ENCODE results near the gene USP20. TPM values are rescaled to one million over a fixed set of nuclear protein-coding genes. Genes with fewer than 3 reads are reported as not detected.

USP20 gene
- total RNA-seq, 6 experiments from 2014 or later, result 7.5 to 14.0 (median 10.8) TPM

GRCh38 chr9:129895376-129896268, 60.4 kb downstream of the USP20 start:
- Histone ChIP-seq H3K36me3 (peaks cover 0 to 24% (median 5%) of the 10 kb centered on the region in 4 donors), H3K4me1 (peaks cover 0 to 3% (median 0%) of the 10 kb centered on the region in 4 donors), H3K27ac (no peak overlapping the region), H3K9me3 (no peaks in the 10 kb centered on the region), H3K27me3 (no peaks in the 10 kb centered on the region), H3K4me3 (no peak overlapping the region)
- DNase-seq (no peak), ATAC-seq (no peak)
- WGBS (ENCODE audit: insufficient coverage, low coverage, low lambda C conversion rate, missing lambda C conversion rate), result 90% methylated on average over 15 of the region's 17 CpGs
- TF ChIP-seq POLR2A (IDR thresholded peaks at IDR 0.05) (no peak), CTCF (IDR thresholded peaks at IDR 0.05) (no peak)
- intact Hi-C loops (cut with DNase I), result no loop called here

DNA sequence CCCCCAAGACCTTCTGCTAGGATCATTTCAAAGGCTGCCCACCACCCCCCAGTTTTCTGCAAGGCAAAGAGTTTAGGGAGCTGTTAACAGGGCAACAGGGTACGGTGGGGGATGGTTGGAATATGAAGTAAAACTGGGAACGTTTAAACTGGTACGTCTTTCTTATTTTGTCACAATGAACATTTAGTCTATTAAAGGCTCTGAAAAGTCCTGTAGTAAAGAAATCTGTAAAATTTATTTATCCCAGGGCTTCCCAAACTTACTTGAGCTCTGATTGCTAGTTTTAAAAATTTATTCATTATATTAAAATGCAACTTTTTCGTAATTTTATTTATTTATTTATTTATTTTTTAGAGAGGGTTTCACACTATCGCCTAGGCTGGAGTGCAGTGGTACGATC, 62.0 kb downstream of the USP20 start:
- Histone ChIP-seq H3K9me3 (no peaks in the 10 kb centered on the region), H3K4me3 (no peak overlapping the region), H3K36me3 (peaks cover 0 to 24% (median 5%) of the 10 kb centered on the region in 4 donors), H3K4me1 (peaks cover 0 to 3% (median 0%) of the 10 kb centered on the region in 4 donors), H3K27me3 (no peaks in the 10 kb centered on the region), H3K27ac (no peak overlapping the region)
- no peak for TF ChIP-seq CTCF (IDR thresholded peaks at IDR 0.05)
- TF ChIP-seq POLR2A (IDR thresholded peaks at IDR 0.05), result no peak
- no peak for DNase-seq
- WGBS (ENCODE audit: insufficient coverage, low coverage, low lambda C conversion rate, missing lambda C conversion rate), result 90% methylated on average over 6 of the region's 6 CpGs
- intact Hi-C loops (cut with DNase I), result no loop called here
- no peak for ATAC-seq

- H3K36me3 ChIP-seq, result peaks cover 0 to 32% (median 5%) of the 10 kb centered on the region in 4 donors
- intact Hi-C loops (cut with DNase I), result no loop called here
These were observed 62.9 kb downstream of the USP20 start for GRCh38 chr9:129898185-129898584.

DNA sequence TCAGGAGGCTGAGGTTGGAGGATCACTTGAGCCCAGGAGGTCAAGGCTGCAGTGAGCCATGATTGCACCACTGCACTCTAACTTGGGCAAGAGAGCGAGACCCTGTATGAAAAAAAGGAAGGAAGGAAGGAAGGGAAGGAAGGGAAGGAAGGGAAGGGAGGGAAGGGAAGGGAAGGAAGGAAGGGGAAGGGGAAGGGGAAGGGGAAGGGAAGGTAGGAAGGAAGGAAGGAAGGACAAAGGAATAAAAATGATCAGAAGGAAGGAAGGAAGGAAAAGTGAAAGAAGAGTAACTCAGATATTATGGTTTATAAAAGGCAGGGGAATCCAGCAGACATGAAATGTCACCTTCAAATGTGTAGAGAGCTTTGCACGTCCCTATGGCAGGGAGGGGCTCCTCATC, 64.4 kb downstream of the USP20 start:
- Histone ChIP-seq H3K4me1 (no peaks in the 10 kb centered on the region), H3K27ac (no peak overlapping the region), H3K4me3 (no peak overlapping the region), H3K36me3 (peaks cover 0 to 37% (median 5%) of the 10 kb centered on the region in 4 donors), H3K27me3 (no peaks in the 10 kb centered on the region), H3K9me3 (no peaks in the 10 kb centered on the region)
- intact Hi-C loops (cut with DNase I), result no loop called here
- ATAC-seq (no peak), DNase-seq (no peak)
- WGBS (ENCODE audit: insufficient coverage, low coverage, low lambda C conversion rate, missing lambda C conversion rate), result 73% methylated on average over 2 of the region's 2 CpGs
- TF ChIP-seq POLR2A (IDR thresholded peaks at IDR 0.05), result no peak
- TF ChIP-seq CTCF (IDR thresholded peaks at IDR 0.05), result no peak

More at GRCh38 chr9:129898185-129898584, 62.9 kb downstream of the USP20 start:
- DNase-seq, result no peak
- Histone ChIP-seq H3K4me1 (no peaks in the 10 kb centered on the region), H3K27ac (no peak overlapping the region), H3K9me3 (no peaks in the 10 kb centered on the region), H3K4me3 (no peak overlapping the region), H3K27me3 (no peaks in the 10 kb centered on the region)
- TF ChIP-seq POLR2A (IDR thresholded peaks at IDR 0.05) (no peak), CTCF (IDR thresholded peaks at IDR 0.05) (no peak)
- WGBS (ENCODE audit: insufficient coverage, low coverage, low lambda C conversion rate, missing lambda C conversion rate), result 83% methylated on average over 7 of the region's 8 CpGs
- ATAC-seq, result peak in 1 of 4 donors; percentile 39
